Neural progenitor cell (in vitro differentiated cells): ENCODE results near the gene MYO16.

Experiments used
- EZH2 ChIP-seq: fragments of 200-600 bp; sonication (generic); IDR thresholded peaks from 2 replicates; pipeline ENCODE4 v1.6.1; 2017; ENCODE audit warnings: antibody characterized with exemption, mild to moderate bottlenecking, moderate library complexity
- EZH2phosphoT487 ChIP-seq: fragments of 200-600 bp; sonication (generic); IDR thresholded peaks from 2 replicates; pipeline ENCODE4 v1.6.1; 2017; ENCODE audit warnings: antibody characterized with exemption
- TF ChIP-seq, protein P1 (sequence below): fragments of 200-600 bp; sonication (generic); IDR thresholded peaks from 2 replicates; pipeline ENCODE4 v1.5.1; 2017; ENCODE audit warnings: antibody characterized with exemption, mild to moderate bottlenecking

DNA sequence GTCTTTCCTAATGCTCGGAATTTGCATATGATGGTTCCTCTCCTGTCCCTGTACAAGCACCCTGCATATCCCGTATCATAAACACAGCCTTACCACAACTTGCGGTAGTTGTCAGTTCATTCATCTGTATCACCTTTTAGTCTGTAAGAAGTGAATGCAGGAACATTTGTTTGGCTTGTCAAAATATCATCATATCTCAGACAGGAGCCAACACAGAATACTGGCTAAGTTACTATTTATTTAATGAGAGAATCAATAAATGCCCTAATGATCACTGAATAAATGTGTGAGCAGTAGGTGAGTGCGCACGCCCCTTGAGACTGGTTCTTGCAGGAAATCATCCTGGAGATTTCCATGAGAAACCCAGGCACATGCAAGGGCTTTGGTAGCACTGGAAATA is 182.8 kb downstream of the MYO16 start:
- TF ChIP-seq, protein P1, sequence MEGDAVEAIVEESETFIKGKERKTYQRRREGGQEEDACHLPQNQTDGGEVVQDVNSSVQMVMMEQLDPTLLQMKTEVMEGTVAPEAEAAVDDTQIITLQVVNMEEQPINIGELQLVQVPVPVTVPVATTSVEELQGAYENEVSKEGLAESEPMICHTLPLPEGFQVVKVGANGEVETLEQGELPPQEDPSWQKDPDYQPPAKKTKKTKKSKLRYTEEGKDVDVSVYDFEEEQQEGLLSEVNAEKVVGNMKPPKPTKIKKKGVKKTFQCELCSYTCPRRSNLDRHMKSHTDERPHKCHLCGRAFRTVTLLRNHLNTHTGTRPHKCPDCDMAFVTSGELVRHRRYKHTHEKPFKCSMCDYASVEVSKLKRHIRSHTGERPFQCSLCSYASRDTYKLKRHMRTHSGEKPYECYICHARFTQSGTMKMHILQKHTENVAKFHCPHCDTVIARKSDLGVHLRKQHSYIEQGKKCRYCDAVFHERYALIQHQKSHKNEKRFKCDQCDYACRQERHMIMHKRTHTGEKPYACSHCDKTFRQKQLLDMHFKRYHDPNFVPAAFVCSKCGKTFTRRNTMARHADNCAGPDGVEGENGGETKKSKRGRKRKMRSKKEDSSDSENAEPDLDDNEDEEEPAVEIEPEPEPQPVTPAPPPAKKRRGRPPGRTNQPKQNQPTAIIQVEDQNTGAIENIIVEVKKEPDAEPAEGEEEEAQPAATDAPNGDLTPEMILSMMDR = no peak
- no peak for TF ChIP-seq EZH2phosphoT487
- no peak for TF ChIP-seq EZH2
